ENCODE measurements around the gene KCNK4. TPM values are rescaled to one million over a fixed set of nuclear protein-coding genes. Genes with fewer than 3 reads are reported as not detected.
A peak's percentile ranks its signal among the peaks of the same experiment; 100 is the strongest.

KCNK4 gene
- polyA plus RNA-seq, 3 donors: 0.11 TPM; not detected in 2

DNA sequence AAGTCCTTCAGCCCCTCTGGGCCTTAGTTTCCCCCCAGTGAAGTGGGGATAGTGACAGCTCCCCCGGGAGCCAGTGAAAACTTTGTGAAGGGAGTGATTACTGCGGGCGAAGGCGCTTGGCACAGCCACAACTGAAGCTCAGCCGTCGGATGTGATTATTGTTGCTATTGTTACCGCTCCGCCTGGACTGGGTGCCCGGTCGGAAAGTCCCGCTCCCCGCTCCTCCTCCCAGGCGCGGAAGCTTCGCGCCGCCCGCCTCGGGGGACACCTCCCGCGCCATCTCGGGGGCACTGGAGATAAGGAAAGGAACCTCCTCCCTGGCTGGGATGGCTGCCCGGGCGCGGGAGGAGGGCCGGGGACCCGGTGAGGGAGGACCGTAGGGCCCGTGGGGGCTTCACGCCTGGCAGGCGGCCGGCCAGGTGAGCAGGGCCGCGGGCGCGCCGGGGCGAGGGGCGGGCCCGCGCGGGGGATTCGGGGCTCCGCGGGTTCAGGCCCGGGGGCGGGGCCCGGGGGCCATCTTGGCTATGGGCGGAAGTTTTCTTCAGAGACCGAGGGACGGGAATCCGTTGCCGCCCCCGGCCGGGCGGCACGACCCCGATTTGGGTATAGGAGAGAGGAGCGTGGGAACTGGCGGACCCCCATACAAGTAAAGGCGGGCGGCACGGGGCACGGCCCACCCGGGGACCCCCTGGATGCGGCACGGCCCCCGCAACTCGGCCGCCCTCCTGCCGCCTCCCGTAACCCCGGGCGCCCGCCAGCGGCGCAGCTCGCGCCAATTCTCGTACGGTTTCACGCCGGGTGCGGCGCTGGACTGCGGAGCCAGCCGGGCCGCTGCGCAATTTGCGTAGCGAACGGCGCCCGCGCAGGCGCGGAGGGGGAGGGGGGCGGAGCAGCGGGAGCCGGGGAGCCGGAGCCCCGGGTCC is 5.9 kb upstream of the KCNK4 start, which contains the start of gene GPR137:
GPR137 (plus strand) TSS at position 887 of the 923 bp plus-strand sequence. CDS start 677 bp downstream, outside the sequence.
- DNase-seq (ENCODE audit: extremely low read depth in 1 of 11, low read depth in 9 of 11, low spot score in 4 of 11): peak in 7 of 11 donors; percentile 74 to 83 (median 81)

DNA sequence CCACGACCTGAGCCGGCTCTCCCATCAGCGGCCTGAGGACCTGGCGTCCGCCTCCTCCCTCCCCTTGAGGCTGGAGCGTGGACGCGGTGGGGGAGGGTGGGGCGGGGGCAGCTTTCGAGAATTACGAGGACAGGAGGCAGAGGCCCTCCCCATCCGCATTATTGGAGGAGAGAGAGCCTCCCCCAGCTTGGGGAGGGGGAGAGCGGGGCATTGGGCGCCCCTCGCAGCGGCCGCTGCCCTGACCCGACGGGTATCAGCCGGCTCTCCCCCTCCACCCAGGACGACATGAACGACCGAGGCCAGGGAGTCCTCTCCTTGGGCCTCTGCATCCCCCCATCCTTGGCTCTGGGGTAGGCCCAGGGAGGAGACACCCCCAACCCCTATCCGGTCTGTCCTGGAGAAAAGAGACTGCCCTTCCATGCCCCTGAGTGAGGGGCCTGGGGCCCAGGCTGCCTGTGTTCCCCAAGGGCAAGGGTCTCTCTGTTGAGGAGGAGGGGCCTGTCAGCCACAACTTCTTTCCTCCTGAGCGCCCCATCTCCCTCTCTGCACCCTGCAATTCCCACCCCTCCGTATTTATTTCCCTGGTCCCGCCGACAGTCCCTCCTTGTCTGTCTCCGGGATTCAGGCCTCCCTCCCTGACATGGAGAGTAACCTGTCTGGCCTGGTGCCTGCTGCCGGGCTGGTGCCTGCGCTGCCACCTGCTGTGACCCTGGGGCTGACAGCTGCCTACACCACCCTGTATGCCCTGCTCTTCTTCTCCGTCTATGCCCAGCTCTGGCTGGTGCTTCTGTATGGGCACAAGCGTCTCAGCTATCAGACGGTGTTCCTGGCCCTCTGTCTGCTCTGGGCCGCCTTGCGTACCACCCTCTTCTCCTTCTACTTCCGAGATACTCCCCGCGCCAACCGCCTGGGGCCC is 5.0 kb upstream of the KCNK4 start:
- no peak for DNase-seq (ENCODE audit: extremely low read depth in 1 of 11, low read depth in 9 of 11, low spot score in 4 of 11)

DNA sequence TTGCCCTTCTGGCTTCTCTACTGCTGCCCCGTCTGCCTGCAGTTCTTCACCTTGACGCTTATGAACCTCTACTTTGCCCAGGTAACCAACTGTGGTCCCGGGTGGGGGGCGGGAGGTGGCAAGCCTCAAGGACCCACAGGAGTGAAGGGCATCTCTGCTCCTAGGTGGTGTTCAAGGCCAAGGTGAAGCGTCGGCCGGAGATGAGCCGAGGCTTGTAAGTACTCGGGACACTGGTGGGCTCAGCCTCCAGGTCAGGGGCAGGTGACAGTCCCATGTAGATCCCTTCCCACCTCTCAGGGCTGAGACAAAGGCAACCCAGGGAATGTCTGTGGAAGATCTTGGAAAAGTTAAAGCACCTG is 4.3 kb upstream of the KCNK4 start:
- DNase-seq (ENCODE audit: extremely low read depth in 1 of 11, low read depth in 9 of 11, low spot score in 4 of 11): no peak

DNA sequence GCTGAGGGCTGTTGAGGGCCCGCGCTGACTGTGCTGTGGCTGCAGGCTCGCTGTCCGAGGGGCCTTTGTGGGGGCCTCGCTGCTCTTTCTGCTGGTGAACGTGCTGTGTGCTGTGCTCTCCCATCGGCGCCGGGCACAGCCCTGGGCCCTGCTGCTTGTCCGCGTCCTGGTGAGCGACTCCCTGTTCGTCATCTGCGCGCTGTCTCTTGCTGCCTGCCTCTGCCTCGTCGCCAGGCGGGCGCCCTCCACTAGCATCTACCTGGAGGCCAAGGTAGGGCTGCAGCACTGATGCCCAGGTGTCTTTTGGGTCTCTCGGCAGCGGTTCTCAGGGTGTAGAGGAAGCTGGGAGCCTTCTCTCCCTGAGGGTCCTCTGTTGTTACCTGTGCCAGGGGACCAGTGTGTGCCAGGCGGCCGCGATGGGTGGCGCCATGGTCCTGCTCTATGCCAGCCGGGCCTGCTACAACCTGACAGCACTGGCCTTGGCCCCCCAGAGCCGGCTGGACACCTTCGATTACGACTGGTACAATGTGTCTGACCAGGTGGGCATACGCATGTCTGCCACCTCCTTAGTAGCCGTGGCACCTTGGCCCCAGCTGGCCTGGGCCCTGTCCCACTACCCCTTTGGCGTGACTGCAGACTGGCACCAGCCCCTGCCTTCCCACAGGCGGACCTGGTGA is 3.3 kb upstream of the KCNK4 start:
- no peak for DNase-seq (ENCODE audit: extremely low read depth in 1 of 11, low read depth in 9 of 11, low spot score in 4 of 11)

DNA sequence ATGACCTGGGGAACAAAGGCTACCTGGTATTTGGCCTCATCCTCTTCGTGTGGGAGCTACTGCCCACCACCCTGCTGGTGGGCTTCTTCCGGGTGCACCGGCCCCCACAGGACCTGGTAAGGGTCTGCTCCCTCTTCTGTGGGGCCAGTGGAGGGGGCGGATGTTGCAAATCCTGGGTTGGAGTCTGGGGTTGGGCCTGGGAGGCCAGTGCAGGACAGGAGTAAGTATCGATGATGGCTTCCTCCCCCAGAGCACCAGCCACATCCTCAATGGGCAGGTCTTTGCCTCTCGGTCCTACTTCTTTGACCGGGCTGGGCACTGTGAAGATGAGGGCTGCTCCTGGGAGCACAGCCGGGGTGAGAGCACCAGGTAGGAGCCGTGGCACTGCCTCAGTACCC is 2.8 kb upstream of the KCNK4 start:
- DNase-seq (ENCODE audit: extremely low read depth in 1 of 11, low read depth in 9 of 11, low spot score in 4 of 11): no peak

DNA sequence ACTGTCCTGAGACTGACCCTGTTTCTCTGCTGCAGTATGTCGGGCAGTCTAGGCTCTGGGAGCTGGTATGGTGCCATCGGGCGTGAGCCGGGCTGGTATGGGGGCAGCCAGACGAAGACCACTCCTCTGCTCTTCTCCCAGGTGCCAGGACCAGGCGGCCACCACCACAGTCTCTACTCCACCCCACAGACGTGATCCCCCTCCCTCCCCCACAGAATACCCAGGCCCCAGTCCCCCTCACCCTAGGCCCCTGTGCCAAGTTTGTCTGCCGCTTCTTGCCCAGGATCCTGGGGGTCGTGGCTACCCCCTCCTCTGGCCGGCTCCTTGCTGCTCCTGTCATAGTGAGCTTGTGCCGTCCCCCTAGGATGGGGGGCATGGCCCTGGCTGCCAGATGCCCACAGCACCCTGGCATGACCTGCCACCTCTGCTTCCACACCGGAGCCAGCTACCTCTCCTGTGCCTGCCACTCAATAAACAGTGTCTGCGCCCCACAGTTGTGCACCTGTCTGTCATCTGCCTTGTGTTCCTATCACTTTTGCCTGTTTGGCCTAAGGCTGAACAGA is 2.0 kb upstream of the KCNK4 start:
- no peak for DNase-seq (ENCODE audit: extremely low read depth in 1 of 11, low read depth in 9 of 11, low spot score in 4 of 11)

DNA sequence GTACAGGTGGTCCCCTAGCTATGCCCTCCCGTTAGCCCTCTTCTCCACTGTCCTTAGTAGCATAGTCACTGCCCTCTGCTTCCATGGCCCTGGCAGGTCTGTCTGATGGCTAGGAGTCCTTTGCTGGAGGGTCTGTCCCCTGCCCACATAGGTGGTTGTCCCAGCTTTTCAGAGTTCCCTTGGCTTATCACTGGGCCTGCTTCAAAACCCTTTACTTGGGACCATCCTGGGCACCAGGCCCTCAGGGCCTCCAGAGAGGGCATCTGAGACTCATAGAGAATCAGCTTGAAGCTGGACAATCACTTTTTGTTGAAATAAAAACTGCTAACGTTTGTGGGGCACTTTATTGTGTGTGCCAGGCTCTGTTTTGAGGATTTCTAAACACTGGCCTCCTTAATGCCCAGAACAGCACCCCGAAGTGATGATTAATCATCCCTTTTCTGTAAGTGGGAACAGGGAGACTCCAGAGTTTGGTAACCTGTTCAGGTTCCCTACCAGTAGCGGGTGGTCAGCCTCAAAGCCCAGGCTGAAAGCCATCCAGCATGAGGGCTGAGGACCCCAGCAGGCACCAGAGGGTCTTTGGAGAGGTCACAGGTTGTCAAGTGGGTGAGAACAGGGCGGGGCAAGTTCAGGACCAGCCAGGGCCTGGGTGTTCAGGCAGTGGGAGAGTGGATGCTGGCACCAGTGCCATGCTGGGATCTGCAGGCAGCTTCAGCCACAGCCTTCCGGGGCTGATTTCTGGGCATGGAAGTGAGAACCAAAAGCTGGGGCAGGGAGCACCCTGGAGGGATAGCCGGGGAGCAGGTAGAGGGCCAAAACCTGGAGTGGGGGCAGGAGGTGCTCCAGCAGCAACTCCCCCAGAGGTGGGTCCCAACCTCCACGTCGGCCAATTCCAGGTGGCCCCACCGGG is 495 bp upstream of the KCNK4 start:
- no peak for DNase-seq (ENCODE audit: extremely low read depth in 1 of 11, low read depth in 9 of 11, low spot score in 4 of 11)

DNA sequence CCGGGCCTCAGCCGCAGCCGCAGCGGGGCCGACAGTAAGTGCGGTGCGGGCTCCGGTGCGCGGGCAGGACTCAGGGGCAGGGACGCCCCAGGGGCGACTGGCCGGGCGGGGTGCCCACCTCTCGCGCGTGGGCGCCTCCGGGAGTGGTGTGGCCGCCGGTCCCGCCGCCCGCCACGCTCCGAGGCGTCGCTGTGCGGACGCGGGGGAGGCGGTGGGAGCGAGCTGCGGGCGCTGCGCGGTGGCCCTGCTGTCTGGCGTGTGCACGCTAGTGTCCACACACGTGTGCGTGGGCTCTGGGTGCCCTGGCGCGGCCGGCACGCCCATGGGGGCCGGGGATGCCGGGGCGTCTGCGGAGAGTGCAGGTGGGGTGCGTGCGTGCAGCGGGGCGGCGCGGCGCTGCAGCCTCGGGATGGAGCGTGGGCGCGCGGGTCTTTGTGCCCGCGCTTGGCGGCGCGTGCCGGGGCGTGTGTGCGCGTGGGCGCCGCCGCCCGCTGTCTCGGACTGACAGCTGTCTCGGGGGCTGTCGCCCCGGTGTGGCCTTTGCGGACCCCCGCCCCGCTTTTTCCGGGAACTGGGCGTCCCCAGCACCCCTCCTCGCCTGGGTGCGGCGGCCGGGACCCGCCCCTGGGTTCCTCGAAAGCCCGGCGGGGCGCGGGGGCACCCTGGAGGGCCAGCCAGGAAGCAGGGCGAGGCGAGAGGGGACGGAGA is 804 bp downstream of the KCNK4 start:
- DNase-seq (ENCODE audit: extremely low read depth in 1 of 11, low read depth in 9 of 11, low spot score in 4 of 11): no peak

DNA sequence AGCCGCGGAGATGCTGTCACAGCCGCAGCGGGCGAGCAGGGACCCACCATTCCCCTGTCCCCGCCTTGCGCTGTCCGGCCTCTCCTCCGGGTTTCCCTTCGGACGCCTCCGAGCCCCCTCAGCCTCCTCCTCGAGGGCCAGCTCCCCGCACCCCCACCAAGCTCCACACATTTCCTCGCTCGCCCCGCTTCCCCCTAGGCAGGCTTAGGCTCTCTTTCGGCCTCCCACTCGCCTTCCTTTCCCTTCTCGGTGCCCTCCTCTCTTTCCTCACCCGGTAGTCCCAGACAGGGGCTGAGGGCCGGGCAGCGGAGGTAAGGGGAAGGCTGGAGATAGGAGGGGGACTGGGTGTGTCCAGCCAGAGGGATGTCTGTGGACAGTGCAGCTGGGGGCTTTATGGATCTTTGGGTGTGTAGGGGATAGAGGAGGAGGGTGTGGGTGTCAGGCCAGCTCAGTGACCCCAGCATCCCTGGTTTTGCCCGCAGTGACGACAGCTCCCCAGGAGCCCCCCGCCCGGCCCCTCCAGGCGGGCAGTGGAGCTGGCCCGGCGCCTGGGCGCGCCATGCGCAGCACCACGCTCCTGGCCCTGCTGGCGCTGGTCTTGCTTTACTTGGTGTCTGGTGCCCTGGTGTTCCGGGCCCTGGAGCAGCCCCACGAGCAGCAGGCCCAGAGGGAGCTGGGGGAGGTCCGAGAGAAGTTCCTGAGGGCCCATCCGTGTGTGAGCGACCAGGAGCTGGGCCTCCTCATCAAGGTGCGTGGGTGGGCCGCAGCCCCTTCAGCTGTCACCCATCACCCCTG is 1.6 kb downstream of the KCNK4 start:
- DNase-seq (ENCODE audit: extremely low read depth in 1 of 11, low read depth in 9 of 11, low spot score in 4 of 11): no peak

DNA sequence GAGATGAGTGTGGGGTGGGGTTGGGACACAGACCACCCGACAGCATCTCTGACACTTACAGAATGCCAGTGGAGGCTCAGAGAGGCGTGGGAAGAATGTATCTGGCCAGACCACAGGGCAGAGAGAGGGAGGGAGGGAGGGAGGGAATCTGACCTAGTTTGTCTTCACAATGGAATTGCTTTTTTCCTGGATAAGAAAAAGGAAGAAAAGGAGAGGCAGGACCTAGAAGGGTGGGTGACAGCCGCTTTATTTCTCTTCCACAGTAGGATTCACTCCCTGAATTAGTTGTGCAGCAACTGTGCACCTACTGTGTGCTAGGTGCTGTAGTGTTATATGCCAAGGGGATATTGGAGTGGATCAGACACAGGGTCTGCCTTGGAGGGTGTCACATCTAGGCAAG is 3.7 kb downstream of the KCNK4 start:
- no peak for DNase-seq (ENCODE audit: extremely low read depth in 1 of 11, low read depth in 9 of 11, low spot score in 4 of 11)

DNA sequence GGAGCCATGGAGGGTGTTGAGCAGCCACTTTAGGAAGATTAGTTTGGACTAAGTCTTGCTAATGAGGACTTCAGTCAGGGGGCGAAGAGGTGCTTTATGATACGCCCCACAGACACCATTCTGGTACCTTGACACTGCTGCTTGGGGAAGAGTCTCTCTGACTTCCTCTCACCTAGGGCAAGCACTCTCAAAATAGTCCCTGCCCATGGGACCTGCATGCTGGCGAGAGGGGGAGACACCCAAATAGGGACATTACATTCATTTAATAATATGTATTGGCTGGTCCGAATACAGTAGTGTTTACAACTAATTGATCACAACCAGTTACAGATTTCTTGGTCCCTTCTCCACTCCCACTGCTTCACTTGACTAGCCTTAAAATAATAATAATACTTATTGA is 4.7 kb downstream of the KCNK4 start:
- DNase-seq (ENCODE audit: extremely low read depth in 1 of 11, low read depth in 9 of 11, low spot score in 4 of 11): no peak

DNA sequence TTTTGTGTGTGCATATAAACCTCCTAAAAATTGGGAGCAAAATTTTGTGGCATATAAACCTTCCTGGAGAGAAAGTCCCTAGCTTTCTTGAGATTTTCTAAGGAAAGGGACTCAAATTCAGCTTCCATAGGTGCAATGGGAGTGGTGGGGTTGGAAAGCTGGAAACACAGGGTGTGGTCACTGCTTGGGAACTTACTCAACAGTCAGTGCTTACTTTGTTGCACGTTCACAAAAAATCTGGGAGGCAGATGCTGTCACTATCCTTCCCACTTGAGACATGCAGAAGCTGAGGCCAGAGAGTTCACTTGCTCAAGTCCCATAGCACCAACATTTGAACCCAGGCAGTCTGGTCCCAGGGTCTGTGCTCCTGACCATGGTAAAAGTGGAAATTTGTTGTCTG is 5.1 kb downstream of the KCNK4 start:
- DNase-seq (ENCODE audit: extremely low read depth in 1 of 11, low read depth in 9 of 11, low spot score in 4 of 11): no peak

DNA sequence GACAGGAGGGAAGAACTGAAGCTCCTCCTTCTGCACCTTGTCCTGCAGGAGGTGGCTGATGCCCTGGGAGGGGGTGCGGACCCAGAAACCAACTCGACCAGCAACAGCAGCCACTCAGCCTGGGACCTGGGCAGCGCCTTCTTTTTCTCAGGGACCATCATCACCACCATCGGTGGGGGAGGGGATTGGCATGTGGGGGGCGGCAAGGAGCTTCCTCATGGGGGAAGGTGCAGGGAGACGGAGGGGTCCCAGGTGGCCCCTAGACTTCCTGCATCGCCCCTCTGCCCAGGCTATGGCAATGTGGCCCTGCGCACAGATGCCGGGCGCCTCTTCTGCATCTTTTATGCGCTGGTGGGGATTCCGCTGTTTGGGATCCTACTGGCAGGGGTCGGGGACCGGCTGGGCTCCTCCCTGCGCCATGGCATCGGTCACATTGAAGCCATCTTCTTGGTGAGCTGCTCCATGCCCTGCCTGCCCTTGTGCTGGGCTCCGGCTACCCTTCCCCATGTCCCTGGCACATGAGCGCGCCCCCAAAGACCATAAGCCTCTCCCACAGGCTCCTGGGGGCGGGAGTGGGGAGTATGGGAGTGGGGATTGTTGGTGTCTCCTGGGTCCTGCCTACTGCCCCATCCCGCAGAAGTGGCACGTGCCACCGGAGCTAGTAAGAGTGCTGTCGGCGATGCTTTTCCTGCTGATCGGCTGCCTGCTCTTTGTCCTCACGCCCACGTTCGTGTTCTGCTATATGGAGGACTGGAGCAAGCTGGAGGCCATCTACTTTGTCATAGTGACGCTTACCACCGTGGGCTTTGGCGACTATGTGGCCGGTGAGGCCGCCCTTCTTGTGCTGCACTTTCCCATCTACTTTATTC is 6.0 kb downstream of the KCNK4 start:
- DNase-seq (ENCODE audit: extremely low read depth in 1 of 11, low read depth in 9 of 11, low spot score in 4 of 11): no peak

DNA sequence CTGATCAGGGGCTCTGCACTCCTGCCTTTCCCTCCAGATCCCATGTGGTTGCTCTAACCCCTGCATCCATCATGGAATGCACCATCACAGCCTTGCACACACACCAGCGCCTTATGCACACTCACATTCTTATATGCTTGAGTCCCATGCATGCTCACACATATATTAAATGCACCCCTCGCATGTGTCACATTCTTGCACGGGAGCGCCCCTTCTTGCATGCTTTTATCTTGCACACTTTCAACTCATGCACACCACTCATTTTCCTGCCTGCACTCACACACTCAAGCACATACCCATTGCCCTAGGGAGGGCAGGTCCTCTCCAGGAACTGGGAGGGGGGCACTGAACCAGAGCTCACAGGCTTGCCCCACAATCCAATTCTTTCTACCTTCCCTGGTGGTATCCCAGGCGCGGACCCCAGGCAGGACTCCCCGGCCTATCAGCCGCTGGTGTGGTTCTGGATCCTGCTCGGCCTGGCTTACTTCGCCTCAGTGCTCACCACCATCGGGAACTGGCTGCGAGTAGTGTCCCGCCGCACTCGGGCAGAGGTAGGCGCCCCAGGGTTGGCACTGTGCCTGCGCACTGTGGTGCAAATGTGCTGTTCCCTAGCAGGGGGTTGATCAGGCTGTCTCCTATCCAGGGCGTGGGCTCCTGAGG is 6.7 kb downstream of the KCNK4 start:
- no peak for DNase-seq (ENCODE audit: extremely low read depth in 1 of 11, low read depth in 9 of 11, low spot score in 4 of 11)

Measured in renal cortex interstitium (tissue), 11 donors.